SK-N-SH treated with all-trans-retinoic acid at 6 μM for 48 hours (cell line): ENCODE results near the gene NXPH1.

ENCODE experiments used
- ATAC-seq: fragments of 200-7000 bp; cut with Tn5 transposase; 3 replicates; pipeline ENCODE4 v1.9.1; 2020; ENCODE audit warnings: mild to moderate bottlenecking, moderate library complexity
- CREB5 ChIP-seq: fragments of 250-450 bp; sonication (Bioruptor Pico); IDR thresholded peaks from 2 replicates; pipeline ENCODE4 v1.5.1; 2020; ENCODE audit warnings: low read depth, mild to moderate bottlenecking, moderate library complexity
- CSDC2 ChIP-seq: fragments of 250-450 bp; sonication (Bioruptor Pico); IDR thresholded peaks from 2 replicates; pipeline ENCODE4 v1.5.0; 2020; ENCODE audit warnings: mild to moderate bottlenecking, moderate library complexity
- ESRRG ChIP-seq: fragments of 250-450 bp; sonication (Bioruptor Pico); IDR thresholded peaks from 2 replicates; pipeline ENCODE4 v1.6.1; 2021; ENCODE audit warnings: mild to moderate bottlenecking
- GLIS3 ChIP-seq: fragments of 250-450 bp; sonication (Bioruptor Pico); IDR thresholded peaks from 2 replicates; pipeline ENCODE4 v1.5.0; 2020; ENCODE audit warnings: mild to moderate bottlenecking, moderate library complexity
- ISL1 ChIP-seq: fragments of 250-450 bp; sonication (Bioruptor Pico); IDR thresholded peaks from 2 replicates; pipeline ENCODE4 v2.1.2; 2022; ENCODE audit warnings: mild to moderate bottlenecking, moderate library complexity
- OSR1 ChIP-seq: fragments of 250-450 bp; sonication (Bioruptor Pico); IDR thresholded peaks from 2 replicates; pipeline ENCODE4 v1.8.0; 2022; ENCODE audit warnings: moderate library complexity, mild to moderate bottlenecking, inconsistent platforms
- PPARA ChIP-seq: fragments of 250-450 bp; sonication (Bioruptor Pico); IDR thresholded peaks from 2 replicates; pipeline ENCODE4 v1.5.0; 2020; ENCODE audit warnings: mild to moderate bottlenecking, borderline replicate concordance
- RARB ChIP-seq: fragments of 250-450 bp; sonication (Bioruptor Pico); IDR thresholded peaks from 2 replicates; pipeline ENCODE4 v1.8.0; 2021; ENCODE audit warnings: mild to moderate bottlenecking, moderate library complexity
- TCF4 ChIP-seq: fragments of 250-450 bp; sonication (Bioruptor Pico); IDR thresholded peaks from 2 replicates; pipeline ENCODE4 v1.8.0; 2021; ENCODE audit warnings: mild to moderate bottlenecking, moderate library complexity, borderline replicate concordance
- TOX ChIP-seq: fragments of 250-450 bp; sonication (Bioruptor Pico); IDR thresholded peaks from 2 replicates; pipeline ENCODE4 v1.8.0; 2021; ENCODE audit warnings: mild to moderate bottlenecking, moderate library complexity, borderline replicate concordance
- TSHZ2 ChIP-seq: fragments of 250-450 bp; sonication (Bioruptor Pico); IDR thresholded peaks from 2 replicates; pipeline ENCODE4 v1.5.0; 2020; ENCODE audit warnings: mild to moderate bottlenecking, moderate library complexity
- ZC3H10 ChIP-seq: fragments of 250-450 bp; sonication (Bioruptor Pico); IDR thresholded peaks from 2 replicates; pipeline ENCODE4 v1.5.1; 2021; ENCODE audit warnings: mild to moderate bottlenecking, moderate library complexity
- ZFP30 ChIP-seq: fragments of 450-650 bp; formaldehyde crosslinking; IDR thresholded peaks from 2 replicates; pipeline ENCODE4 v1.5.0; 2022; ENCODE audit warnings: mild to moderate bottlenecking, moderate library complexity
- ZNF565 ChIP-seq: fragments of 450-650 bp; formaldehyde crosslinking; conservative IDR thresholded peaks from 2 replicates; pipeline ENCODE4 v1.5.0; 2020; ENCODE audit warnings: low read depth, mild to moderate bottlenecking, moderate library complexity
- ZNF70 ChIP-seq: fragments of 450-650 bp; formaldehyde crosslinking; IDR thresholded peaks from 2 replicates; pipeline ENCODE4 v1.5.0; 2020; ENCODE audit warnings: mild to moderate bottlenecking, moderate library complexity
- TF ChIP-seq, protein P1 (sequence below): fragments of 250-450 bp; sonication (Bioruptor Pico); IDR thresholded peaks from 2 replicates; pipeline ENCODE4 v1.8.0; 2021; ENCODE audit warnings: low read depth, mild to moderate bottlenecking, moderate library complexity, borderline replicate concordance
- TF ChIP-seq, protein P2 (sequence below): fragments of 250-450 bp; sonication (Bioruptor Pico); IDR thresholded peaks from 2 replicates; pipeline ENCODE4 v1.8.0; 2020; ENCODE audit warnings: mild to moderate bottlenecking, moderate library complexity, borderline replicate concordance

NXPH1 gene

GRCh38 chr7:8800986-8801385 is 367.6 kb downstream of the NXPH1 start:
- ATAC-seq: no peak
- TF ChIP-seq OSR1 (CRISPR knock-in tag) (no peak), ZC3H10 (CRISPR knock-in tag) (no peak), ZNF565 (CRISPR knock-in tag) (no peak), GLIS3 (CRISPR knock-in tag) (no peak), TCF4 (CRISPR knock-in tag) (no peak), CSDC2 (CRISPR knock-in tag) (no peak), RARB (CRISPR knock-in tag) (no peak), PPARA (CRISPR knock-in tag) (no peak), ZNF70 (CRISPR knock-in tag) (no peak), ESRRG (CRISPR knock-in tag) (no peak), ISL1 (no peak), CREB5 (no peak), ZFP30 (CRISPR knock-in tag) (no peak), TOX (no peak), TSHZ2 (CRISPR knock-in tag) (no peak)
- TF ChIP-seq, protein P1, sequence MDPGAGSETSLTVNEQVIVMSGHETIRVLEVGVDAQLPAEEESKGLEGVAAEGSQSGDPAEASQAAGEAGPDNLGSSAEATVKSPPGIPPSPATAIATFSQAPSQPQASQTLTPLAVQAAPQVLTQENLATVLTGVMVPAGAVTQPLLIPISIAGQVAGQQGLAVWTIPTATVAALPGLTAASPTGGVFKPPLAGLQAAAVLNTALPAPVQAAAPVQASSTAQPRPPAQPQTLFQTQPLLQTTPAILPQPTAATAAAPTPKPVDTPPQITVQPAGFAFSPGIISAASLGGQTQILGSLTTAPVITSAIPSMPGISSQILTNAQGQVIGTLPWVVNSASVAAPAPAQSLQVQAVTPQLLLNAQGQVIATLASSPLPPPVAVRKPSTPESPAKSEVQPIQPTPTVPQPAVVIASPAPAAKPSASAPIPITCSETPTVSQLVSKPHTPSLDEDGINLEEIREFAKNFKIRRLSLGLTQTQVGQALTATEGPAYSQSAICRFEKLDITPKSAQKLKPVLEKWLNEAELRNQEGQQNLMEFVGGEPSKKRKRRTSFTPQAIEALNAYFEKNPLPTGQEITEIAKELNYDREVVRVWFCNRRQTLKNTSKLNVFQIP: no peak
- TF ChIP-seq, protein P2, sequence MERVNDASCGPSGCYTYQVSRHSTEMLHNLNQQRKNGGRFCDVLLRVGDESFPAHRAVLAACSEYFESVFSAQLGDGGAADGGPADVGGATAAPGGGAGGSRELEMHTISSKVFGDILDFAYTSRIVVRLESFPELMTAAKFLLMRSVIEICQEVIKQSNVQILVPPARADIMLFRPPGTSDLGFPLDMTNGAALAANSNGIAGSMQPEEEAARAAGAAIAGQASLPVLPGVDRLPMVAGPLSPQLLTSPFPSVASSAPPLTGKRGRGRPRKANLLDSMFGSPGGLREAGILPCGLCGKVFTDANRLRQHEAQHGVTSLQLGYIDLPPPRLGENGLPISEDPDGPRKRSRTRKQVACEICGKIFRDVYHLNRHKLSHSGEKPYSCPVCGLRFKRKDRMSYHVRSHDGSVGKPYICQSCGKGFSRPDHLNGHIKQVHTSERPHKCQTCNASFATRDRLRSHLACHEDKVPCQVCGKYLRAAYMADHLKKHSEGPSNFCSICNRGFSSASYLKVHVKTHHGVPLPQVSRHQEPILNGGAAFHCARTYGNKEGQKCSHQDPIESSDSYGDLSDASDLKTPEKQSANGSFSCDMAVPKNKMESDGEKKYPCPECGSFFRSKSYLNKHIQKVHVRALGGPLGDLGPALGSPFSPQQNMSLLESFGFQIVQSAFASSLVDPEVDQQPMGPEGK (CRISPR knock-in tag): no peak
